ENCODE results near the gene LRRN3. TPM values are rescaled to one million over a fixed set of nuclear protein-coding genes. Genes with fewer than 3 reads are reported as not detected.

LRRN3 gene
- total RNA-seq, 2 experiments from 2014 or later: 32.5 to 34.8 TPM

- intact Hi-C loops (cut with micrococcal nuclease): no loop called here
- H3K4me3 Mint-ChIP-seq: no peak overlapping the region
- DNase-seq (no peak), ATAC-seq (no peak)
- H3K4me1 Mint-ChIP-seq (ENCODE audit: low read depth): peaks cover 12% of the 10 kb centered on the region
- H3K36me3 Mint-ChIP-seq (ENCODE audit: low read depth): peaks cover 3% of the 10 kb centered on the region
- ChIA-PET CTCF (no interaction called here), POLR2A (no interaction called here)
- H3K27me3 Mint-ChIP-seq: no peaks in the 10 kb centered on the region
- H3K27ac Mint-ChIP-seq: no peak overlapping the region
- no peak for TF ChIP-seq CTCF (IDR thresholded peaks at IDR 0.05)
- no peaks in the 10 kb centered on the region for H3K9me3 Mint-ChIP-seq
These were observed 83.1 kb downstream of the LRRN3 start for GRCh38 chr7:111173990-111174389.

- no peaks in the 10 kb centered on the region for H3K9me3 Mint-ChIP-seq
- H3K36me3 Mint-ChIP-seq (ENCODE audit: low read depth): peaks cover 3% of the 10 kb centered on the region
- ChIA-PET POLR2A (no interaction called here), CTCF (no interaction called here)
- DNase-seq (no peak), ATAC-seq (no peak)
- intact Hi-C loops (cut with micrococcal nuclease): no loop called here
- no peak overlapping the region for H3K4me3 Mint-ChIP-seq
- H3K27me3 Mint-ChIP-seq: no peaks in the 10 kb centered on the region
- no peak overlapping the region for H3K27ac Mint-ChIP-seq
- H3K4me1 Mint-ChIP-seq (ENCODE audit: low read depth): peaks cover 12% of the 10 kb centered on the region
- no peak for TF ChIP-seq CTCF (IDR thresholded peaks at IDR 0.05)
These were observed 83.6 kb downstream of the LRRN3 start for GRCh38 chr7:111174510-111174909.

All from activated CD8-positive, alpha-beta T cell treated with anti-CD3 and anti-CD28 coated beads for 36 hours (primary cell).